ENCODE measurements around the gene DGKB.

The DGKB gene

GRCh38 chr7:14682910-14683465 is 219.6 kb downstream of the DGKB start:
- no peak for DNase-seq

GRCh38 chr7:14676896-14677295 is 225.7 kb downstream of the DGKB start:
- no peak for DNase-seq

DNA sequence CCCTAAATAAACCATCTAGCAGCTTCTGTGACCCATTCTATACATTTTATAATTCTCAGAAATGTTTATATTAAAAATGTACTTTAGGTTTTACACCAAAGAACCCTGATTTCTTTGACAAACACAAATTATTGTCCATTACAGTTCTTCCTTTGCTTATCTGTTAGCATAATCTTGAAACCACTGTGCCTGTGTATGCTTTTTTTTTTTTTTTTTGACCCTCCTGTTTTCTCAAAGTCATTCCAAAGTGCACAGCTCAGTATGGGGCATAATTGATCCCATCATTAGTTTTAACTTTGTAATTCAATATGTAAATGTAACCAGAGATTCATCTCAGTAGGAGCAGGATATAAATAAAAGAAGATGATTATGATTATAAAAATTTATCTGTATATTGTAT is 229.3 kb downstream of the DGKB start:
- no peak for DNase-seq

GRCh38 chr7:14666913-14667312 is 235.6 kb downstream of the DGKB start:
- no peak for DNase-seq

- no peak for DNase-seq
Observed at GRCh38 chr7:14666304-14666703, 236.2 kb downstream of the DGKB start.

DNA sequence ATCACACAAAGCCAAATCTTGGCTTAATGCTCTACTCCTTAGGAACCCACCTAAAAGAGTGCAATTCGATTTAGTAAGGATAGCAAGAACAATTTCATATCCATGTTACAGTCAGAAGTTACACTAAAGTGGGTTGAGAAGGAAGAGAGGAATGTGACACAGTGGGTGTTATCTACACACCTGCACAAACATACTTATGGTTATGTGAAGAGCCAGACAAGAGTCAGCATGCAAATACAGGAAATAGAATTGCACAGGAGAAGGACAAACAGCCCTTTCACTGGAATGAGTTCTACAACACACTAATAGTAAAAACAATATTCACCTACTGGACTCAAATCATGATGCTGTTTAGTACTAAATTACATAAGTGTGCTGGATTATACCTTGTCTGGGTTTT is 262.8 kb downstream of the DGKB start:
- DNase-seq = no peak

- DNase-seq = no peak
Observed at GRCh38 chr7:14639329-14639728, 263.2 kb downstream of the DGKB start.

DNA sequence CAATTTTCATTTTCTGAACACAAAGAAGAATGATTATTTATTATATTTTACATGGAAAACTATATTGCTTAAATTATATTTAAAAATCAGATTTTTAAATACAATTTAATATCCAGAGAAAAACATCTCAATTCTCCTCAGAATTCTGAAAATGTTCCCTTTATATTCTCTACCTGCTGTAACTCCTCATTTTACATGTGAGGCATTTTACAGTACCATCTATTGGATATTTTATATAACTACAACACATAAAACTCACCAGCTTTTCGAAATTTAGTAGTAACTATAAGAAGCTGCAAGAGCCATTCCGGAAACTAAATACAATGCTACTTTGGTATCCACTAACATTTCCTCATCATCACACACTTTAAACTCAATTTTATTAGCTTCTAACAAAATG is 264.6 kb downstream of the DGKB start:
- no peak for DNase-seq

DNA sequence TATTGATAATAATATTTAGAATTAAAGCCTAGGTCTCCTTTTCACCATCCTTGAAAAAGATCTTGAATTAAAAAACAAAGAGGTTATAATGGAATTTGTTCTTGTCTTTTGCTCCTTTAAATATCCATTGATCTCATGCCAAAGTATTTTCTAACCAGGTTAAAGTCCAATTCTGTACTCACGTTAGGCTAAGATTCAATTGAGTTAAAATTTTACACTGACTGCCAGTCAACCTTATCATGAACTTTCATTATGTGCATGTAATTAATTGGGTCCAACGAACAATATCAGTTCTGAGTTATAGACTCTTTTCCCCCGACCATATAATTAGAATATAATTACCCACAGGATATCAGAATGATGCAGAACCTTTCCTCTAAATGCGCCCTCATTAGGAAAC is 266.6 kb downstream of the DGKB start:
- no peak for DNase-seq

DNA sequence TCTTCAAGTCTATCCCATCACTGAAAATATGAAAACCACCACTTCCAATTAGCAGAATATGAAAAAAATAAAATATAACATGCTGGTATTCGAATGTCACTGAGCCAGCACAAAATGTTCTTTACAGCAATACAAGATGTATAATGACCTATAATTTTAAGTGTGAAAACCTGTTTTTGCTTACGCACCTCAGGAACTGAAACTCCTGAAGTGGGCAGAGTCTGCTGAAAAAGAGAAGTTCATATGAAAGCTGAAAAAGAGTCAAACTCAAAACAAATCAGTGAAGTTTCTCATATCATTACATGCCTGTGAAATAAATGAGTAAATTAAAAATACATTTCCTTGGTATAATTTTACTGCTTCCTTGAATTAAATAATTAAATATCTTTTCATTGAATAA is 272.5 kb downstream of the DGKB start:
- DNase-seq = no peak

DNA sequence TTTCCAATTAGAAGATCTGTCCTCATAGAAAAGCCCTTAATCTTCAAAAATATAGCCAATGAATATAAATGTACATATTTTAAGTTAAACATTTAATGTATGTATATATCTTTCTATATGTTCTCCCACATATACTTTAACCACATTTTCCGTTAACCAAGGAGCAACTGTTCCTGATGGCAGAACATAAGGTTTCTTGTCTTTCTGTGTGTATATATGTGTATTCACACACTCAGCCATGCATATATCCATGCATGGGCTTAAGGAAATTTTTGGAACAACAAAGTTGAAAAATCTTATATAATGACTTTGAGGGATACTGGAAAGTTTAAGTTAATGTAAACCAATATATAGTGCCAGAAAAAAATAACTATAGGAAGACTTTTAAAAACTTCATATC is 274.0 kb downstream of the DGKB start:
- no peak for DNase-seq

GRCh38 chr7:14626076-14626475 is 276.5 kb downstream of the DGKB start:
- no peak for DNase-seq

DNA sequence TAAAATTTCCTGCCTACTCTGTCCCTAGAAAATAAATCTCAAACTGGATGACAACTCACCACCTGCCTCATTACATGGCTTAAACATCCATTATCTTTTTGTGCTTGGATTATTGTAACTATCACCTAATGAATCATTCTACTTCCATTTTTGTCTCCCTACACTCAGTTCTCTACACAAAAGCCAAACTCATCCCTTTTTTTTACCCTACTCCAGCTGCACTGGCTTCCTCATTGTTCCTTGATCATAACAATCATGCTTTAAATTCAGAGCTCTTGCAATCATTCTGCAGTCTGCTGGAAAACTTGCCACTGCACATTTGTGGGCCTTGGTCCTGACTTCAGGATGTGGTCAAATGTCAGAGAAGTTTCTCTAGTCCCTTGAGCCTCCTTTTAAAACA is 280.0 kb downstream of the DGKB start:
- DNase-seq = no peak

GRCh38 chr7:14606101-14606500 is 296.4 kb downstream of the DGKB start:
- no peak for DNase-seq

DNA sequence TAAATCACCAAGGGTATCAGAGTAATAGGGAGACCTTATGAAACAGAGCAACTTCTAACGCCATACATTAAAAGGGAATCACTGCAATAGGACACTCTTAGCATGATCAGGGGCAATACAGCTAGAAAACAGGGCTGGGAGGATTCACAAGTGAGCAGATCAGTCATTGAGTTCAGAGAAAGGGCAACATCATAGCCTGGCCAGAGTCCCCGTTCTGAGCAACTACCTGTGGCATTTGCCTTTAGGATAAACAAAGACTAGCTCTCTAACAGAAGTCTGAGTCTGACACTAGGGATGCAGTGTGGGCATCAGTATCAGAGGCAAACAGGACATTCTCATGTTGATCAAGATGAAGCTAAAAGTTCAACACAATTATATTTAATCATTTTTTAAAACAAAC is 297.9 kb downstream of the DGKB start:
- DNase-seq = no peak

DNA sequence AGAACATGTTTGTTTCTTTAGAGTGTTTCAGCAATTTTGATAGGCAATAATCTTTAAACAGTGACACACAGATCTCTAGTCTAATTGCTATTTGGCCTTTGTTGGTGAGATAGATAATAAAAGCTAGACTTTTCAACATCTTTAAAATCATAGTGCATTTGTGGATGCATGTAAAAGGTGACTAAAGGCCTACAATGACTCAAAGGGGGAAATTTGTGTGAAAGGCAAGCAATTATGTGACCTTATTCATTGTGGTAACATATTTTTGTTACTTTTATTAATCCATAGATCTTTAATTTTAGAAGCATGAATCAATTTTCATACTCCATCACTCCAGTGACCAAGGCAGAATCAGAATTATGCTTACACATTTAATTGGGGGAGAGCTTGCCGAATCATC is 299.7 kb downstream of the DGKB start:
- DNase-seq = no peak

- no peak for DNase-seq
Observed at GRCh38 chr7:14600766-14601367, 301.7 kb downstream of the DGKB start.

DNA sequence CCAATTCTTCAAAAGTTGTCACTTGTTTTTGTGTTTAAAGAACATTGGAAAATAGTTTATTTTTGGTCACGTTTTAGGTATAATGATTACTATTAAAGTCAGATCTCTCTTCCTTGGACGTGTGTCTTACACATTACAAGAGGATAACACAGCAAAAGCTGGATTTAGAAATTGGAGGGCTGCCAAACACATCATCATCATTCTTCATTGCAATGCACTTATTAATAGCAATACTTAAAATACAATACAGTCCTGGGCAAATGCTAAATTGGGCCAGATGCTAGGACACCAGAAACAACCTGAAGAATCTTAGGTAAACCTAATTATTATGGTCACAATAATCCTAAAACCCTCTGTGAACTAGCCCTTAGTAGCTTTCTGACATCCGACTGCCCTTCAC is 303.6 kb downstream of the DGKB start:
- DNase-seq = no peak

DNA sequence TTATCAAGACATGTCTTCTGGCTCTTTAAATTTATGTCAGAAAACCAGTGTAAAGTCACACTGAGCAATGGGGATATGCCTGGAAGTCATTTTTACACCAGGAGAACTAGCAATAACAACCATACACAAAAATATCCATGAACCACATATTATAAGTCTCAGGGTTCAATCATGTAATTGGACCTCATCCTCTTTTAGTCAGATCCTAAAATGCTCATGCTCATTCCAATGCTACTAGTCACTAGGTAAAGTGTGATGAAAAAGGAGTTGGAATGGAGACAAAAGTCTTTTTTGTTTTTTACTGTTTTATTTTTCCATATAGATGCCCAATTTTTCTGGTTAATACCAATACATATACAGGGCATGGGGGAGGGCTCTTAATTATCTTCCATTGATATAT is 306.1 kb downstream of the DGKB start:
- no peak for DNase-seq

DNA sequence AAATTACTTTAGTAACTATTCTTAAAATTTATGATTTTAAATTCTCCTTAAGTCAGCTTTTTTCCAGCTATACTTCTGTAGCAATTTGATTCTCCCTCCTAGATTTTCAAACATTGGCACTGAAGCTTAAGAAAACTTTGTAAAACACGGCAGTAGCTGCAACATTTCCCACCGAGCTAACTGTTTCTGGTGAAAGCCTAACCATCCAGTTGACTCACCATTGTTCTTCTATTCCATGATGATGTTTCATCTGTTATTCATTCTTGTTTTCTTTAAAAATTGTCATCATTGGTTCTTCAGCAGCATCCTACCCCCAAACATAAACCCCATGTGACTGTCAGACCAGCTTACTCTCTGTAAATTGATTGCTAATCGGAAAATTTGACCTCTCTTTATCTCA is 312.3 kb downstream of the DGKB start:
- DNase-seq = no peak

GRCh38 chr7:14585232-14585631 is 317.3 kb downstream of the DGKB start:
- no peak for DNase-seq

- no peak for DNase-seq
Observed at GRCh38 chr7:14583518-14583917, 319.0 kb downstream of the DGKB start.

GRCh38 chr7:14582010-14582409 is 320.5 kb downstream of the DGKB start:
- DNase-seq = no peak

DNA sequence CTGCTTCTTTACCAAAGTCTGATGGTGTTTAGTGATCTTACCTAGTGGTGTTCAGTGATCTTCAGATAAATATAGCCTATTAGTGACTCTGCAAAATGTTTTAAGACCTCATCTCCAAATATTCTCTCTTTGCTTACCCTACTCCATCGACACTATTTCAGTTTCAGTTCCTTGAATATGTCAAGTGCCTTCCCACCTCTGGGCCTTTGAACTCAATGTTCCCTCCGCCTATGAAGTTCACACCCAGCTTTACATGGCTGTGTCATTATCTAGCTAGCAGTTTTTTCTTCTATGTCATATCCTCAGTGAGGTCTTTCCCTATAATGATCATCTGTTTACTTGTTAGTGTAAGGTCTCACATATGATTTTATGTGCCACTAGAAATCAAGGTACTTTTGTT is 322.6 kb downstream of the DGKB start:
- DNase-seq = no peak

GRCh38 chr7:14576578-14576977 is 326.0 kb downstream of the DGKB start:
- no peak for DNase-seq

Measured in CD4-positive, alpha-beta T cell treated with Interleukin-12 subunit alpha and Interleukin-12 subunit beta, for 1 hour (primary cell).